GM12865 (cell line): ENCODE results near the gene ETV4.
A peak's percentile ranks its signal among the peaks of the same experiment; 100 is the strongest.

Experiments
- DNase-seq: peaks from one replicate; pipeline ENCODE4 v3.0.0; 2010; ENCODE audit warnings: low read depth
- H3K4me3 ChIP-seq: 2 replicates; pipeline ENCODE4 v1.5.1; 2011; ENCODE audit warnings: mild to moderate bottlenecking, low read depth, low read length, control low read depth
- TF ChIP-seq, protein P1 (sequence below): IDR thresholded peaks from 2 replicates; pipeline ENCODE4 v1.5.1; 2011; ENCODE audit warnings: low read length, control low read depth, low read depth, inconsistent platforms; ENCODE audit not compliant: insufficient read depth; ENCODE audit errors: missing control alignments

Gene ETV4

DNA sequence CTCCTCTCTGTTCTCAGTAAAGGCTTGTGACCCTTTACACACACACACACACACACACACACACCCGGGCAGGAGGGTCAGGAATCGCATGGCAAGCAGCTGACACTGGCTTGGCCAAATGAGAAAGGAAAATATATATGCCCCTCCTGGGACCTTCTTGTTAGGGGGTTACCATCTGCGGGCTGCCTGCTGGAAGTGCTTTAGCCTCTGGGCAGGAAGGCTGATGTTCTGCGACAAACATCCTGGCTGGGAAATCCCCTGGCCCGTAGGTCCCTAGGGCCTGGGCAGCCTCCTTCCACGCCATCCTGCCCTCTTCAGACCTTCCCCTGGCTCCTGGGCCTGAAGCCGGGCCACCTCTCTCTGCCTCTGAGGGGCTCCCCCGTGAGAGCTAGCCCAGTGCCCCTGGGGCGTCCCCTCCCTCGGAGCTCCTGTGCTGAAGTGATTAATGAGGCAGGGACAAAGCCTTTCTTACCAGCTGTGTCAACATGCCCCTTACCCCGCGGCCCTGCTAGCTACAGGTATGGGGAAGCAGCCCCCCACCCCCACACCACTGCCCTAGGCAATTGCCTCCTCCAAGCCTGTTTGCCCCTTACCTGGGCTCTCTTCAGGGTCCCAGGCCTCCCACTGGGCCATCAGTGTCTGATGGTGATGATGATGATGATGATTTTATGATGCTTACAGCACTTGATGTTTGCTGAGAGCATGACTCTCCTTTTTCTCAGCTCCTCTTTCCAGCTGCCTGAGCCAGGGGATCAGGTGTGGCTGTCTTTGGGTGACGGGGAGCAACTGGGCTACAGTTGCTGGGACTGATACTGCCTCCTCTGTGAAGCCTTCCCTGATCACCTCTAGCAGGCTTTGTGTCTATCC lies 32.8 kb upstream of the ETV4 start:
- TF ChIP-seq, protein P1, sequence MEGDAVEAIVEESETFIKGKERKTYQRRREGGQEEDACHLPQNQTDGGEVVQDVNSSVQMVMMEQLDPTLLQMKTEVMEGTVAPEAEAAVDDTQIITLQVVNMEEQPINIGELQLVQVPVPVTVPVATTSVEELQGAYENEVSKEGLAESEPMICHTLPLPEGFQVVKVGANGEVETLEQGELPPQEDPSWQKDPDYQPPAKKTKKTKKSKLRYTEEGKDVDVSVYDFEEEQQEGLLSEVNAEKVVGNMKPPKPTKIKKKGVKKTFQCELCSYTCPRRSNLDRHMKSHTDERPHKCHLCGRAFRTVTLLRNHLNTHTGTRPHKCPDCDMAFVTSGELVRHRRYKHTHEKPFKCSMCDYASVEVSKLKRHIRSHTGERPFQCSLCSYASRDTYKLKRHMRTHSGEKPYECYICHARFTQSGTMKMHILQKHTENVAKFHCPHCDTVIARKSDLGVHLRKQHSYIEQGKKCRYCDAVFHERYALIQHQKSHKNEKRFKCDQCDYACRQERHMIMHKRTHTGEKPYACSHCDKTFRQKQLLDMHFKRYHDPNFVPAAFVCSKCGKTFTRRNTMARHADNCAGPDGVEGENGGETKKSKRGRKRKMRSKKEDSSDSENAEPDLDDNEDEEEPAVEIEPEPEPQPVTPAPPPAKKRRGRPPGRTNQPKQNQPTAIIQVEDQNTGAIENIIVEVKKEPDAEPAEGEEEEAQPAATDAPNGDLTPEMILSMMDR = no peak
- DNase-seq = peak; percentile 91
- no peak overlapping the region for H3K4me3 ChIP-seq

GRCh38 chr17:43578404-43578698 lies 32.2 kb upstream of the ETV4 start:
- H3K4me3 ChIP-seq = no peak overlapping the region
- TF ChIP-seq, protein P1 = no peak
- DNase-seq = no peak

GRCh38 chr17:43577664-43578403 lies 31.7 kb upstream of the ETV4 start:
- DNase-seq = no peak
- TF ChIP-seq, protein P1 = no peak
- no peak overlapping the region for H3K4me3 ChIP-seq

DNA sequence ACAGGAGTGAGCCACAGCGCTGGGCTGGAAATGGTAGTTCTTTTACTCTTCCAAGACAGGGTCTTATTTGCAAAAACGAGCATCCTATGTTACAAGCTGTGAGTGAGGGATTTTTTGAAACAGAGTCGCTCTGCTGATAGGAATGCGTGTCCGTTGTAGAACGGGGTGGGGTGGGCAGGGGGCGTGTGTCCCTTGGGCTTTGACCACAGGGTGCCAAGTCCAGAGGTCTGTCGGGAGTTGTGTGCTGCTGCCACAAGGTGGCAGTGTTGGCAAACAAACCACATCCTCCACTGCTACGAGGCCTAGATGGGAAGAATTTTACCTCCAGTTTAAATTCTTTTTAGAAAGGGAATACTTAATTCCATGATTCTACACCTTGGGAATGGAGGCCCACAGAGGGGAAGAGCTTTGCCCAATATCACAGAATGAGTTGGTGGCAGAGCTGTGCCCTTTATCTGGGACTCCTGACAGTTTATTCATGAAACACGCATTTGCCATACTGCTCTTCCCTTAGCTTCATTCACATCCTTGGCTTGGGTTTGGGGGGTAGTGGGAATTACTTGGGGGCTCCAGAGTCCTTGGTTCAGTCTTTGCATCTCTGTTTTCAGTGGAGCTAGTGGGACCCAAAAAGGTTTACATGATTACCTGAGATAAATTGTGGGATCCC lies 30.6 kb upstream of the ETV4 start:
- TF ChIP-seq, protein P1 = peak; percentile 88
- H3K4me3 ChIP-seq = no peak overlapping the region
- peak; percentile 80 for DNase-seq

DNA sequence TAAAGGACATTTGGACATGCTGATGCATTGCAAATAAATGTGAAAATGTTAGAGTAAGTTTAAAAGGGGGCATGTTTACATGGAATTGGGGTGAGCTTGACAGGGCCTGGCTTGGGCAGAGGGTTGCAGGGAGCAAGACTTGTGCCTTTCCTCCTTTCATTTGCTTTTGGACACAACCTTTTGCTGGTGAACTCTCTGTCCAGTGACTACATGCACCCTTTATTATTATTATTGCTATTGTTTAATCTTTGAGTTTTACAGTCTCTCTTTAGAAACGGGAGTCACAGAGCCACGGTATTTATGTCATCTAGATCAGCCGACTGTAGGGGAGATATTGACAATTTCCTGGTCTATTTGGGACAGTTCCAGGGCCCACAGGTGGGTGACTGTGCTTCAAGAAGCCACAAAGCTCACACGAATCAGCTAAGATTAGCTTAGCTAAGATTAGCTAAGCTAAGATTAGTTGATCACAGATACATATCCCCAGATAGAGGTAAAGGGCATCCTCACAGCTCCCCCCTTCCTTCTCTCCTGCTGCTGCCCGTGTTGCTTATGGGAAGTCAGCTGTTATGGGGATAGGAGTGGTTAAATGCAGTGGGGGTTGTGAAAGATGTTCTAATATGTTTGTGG lies 28.9 kb upstream of the ETV4 start:
- no peak overlapping the region for H3K4me3 ChIP-seq
- TF ChIP-seq, protein P1 = no peak
- peak; percentile 39 for DNase-seq

DNA sequence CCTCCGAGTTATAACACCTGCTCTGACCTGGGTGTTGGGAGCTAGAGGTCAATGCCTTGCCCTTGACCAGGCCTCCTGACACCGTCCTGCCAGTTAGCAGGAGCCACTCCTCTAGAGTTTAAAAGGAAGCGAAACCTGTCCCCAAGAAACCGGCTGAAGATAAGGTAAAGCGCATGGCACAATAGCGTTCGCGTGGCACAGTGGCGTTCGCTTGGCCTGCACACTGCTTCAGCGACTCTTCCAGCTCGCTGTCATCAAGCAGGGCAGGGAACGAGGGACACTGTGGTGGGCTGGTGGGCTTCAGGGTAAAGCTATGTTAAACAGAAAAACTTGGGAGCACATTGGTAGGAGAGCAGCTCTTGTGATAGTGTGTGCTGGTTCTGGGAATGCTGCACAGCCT lies 28.2 kb upstream of the ETV4 start:
- TF ChIP-seq, protein P1 = no peak
- DNase-seq = no peak
- no peak overlapping the region for H3K4me3 ChIP-seq
